Erythroblast (primary cell): ENCODE measurements around the gene PHC2.

ENCODE experiments used
- DNase-seq, 2 experiments: peaks; one replicate each; lab custom pipeline; 2025; lab: John Stamatoyannopoulos, UW
- GATA1 ChIP-seq: IDR thresholded peaks from 2 replicates; pipeline ENCODE4 v1.6.1; 2011; ENCODE audit warnings: low read depth, mild to moderate bottlenecking, control low read depth, low read length, moderate library complexity
- POLR2A ChIP-seq: IDR thresholded peaks from 2 replicates; pipeline ENCODE4 v1.6.1; 2011; ENCODE audit warnings: mild to moderate bottlenecking, low read length

Gene PHC2

DNA sequence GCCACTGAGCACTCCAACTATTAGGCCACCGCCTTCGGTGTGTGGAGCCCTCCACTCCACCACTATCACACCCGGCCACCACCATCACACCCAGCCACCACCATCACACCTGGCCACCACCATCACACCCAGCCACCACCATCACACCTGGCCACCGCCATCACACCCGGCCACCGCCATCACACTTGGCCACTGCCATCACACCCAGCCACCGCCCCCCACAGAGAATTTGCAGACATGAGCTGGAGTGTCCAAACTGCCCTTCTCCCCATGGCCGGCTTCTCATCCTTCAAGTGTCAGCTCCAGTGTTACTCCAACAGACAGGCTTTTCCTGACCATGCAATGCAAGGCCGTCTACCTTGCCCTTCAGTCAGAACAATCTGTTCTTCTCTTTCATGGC, 59.6 kb downstream of the PHC2 start:
- TF ChIP-seq GATA1 = no peak
- TF ChIP-seq POLR2A = no peak
- no peak for DNase-seq

DNA sequence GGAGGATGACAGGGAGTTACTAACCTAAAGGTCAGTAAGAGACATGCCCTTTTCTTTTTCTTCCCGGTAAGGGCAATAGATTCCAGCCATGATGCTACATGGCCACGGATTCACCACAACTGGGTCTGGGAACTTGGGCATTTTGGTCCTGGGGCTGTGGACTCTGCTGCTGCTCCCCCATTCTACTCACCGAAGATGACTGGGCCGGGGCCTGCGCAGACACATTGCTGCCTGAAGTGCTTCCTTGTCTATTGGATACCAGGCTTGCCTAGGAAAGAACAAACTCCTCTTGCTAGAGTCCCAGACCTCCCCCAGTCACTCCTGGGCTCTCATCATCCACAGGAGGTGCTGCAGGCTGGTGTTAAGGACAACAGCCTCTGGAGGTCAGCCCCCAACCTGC, 60.1 kb downstream of the PHC2 start:
- no peak for DNase-seq
- TF ChIP-seq GATA1 (no peak), POLR2A (no peak)

DNA sequence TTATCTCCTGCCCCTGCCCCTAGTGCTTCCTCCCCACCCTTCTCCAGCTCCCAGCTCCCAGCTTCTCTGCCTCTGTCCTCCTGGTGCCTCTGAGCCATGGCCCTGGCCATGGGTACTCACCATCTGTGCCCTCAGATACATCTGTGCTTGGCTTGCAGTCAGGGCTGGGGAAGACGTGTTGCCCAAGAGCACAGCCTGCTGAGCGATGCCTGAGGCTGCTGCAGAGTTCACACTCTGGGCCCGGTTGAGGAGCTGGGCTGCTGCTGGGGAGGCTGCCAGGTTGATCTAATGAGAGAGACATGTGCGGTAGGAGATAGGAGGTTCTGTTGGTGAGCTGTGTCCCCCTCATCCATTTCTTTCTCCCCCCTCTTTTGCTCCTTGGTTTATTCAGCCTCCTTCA, 60.6 kb downstream of the PHC2 start:
- no peak for DNase-seq

DNA sequence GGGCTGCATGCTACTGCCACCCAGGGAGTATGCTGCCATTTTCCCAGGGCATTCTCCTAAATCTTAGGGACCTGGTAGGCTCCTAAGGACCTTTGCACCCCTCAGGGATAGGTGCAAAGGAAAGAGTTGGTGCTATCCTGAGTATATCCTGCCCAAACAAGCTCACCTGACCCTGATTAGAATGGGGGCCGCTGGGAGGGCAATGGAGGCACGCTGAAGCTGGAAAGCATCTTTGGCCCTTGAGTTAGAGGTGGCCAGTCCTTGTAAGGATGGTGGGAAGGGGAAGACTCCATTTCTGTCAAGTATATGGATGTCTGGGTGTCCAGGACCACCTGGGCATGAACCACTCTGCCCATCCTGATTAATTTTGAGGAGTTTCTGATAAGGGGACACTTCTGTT, 61.1 kb downstream of the PHC2 start:
- DNase-seq = no peak
- TF ChIP-seq POLR2A = no peak
- no peak for TF ChIP-seq GATA1

More for the DNA sequence above, 60.6 kb downstream of the PHC2 start:
- TF ChIP-seq POLR2A (no peak), GATA1 (no peak)

DNA sequence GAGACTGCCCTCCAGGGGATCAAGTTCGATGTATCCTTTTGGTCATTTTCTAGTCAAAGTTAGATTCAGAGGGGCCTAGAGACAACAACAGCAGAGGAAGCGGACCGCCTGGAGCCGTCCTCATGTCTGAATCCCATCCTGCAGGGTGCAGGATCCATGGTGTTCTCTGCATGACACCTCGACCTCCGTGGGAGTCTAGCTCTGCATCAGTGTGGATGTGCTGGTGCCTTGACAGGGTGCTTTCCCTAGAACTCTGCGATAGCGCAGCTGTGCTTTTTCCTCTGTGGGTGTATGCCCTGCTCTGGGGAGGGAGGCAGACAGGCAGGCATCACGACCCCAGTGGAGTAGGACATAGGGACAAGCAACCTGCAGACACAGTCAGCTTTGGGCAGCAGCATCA, 61.8 kb downstream of the PHC2 start:
- TF ChIP-seq GATA1 (no peak), POLR2A (no peak)
- no peak for DNase-seq

DNA sequence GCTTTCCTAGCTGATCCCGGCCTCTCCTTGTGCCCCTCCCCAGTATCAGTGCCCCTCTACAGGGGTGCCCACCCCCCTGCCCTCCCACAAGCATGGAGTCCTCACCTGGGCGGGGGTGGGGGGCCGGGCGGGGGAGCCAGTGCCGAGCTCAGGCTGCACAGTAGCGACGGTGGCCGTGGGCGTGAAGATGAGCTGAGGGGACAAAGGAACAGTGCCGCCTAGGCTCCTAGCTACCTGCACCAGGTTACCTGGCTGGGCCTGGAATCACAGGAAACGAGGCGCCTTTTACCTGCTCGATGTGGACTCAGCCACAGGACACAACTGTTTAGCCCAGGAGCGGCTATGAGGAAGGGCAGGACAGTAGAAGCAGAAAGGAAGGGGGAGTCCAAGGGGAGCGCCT, 62.5 kb downstream of the PHC2 start:
- no peak for DNase-seq
- TF ChIP-seq GATA1 (no peak), POLR2A (no peak)

DNA sequence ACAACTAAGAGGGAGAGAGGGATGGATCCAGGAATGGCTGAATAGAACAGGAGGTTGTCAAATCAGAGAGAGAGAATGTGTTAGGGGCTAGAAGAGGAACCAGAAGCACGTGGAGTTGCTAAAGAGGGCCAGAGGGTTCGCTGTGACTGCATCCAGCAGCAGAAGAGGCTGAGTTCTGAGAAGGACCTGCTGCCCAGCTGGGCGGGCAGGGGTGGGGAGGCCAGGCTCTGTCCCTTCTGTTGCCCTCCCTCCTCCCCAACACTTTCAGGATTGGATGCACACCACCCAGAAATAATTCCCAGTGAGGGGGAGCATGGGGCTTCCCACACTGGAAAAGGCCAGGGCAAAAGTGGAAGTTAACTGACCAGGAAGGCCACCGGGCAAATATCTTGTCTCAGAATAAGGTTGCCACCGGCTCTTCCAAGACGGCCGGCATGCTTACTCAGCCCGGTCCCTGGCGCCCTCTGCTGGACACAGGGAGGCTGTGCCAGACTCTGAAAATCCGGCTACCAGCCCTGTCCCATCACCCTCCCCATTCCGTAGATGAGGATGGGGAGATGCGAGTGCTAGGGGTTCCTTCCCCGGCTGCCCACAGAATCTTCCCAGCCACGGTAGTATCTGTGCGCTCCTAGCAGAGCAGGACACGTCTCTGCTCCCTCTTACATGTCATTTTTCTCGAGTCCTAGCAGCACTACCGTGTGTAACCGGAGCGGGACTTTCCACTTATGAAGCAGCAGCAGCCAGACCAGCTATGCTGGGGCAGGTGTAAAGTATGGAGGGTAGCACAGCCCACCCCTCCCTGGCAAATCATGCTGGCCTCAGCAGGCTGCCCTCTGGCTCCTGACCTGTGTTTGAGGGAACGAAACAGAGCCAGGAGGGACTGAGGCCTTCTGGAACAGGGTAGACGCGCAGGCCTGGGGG, 63.1 kb downstream of the PHC2 start:
- TF ChIP-seq POLR2A (no peak), GATA1 (no peak)
- DNase-seq = peak; percentile 74 to 88

DNA sequence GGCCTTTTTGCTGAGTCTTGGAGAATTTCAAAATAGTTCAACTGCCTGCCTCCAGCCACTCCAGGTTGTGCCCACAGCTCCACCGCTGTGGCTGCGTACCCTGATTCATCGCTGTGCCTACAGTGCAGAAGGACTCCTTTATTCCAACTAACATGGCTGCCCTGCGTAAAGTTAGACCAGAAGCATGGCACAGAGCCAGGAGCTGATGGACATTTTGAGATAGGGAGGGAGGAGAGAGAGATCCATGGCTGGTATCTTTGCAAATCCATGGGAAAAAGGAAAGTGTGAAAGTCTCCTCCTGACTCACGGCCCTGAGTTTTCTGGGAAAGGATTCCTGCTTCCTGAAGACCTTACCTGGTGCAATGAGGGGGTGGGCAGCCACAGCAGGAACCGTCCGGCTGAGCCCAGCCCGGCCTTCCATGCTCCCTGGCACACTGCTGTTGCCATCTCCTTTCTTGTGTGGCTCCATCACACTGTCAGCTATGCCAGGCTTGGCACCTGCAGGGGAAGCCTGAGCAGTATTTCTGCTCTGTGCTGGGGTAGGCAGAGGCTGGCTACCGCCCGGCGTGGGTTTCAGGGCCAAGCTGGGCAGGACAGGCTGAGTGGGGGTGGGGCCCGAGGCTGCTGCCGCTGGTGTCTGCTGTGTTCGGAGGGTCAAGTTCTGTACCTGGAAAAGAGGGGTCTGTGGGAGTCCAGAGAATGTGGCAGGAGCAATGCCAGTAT, 64.0 kb downstream of the PHC2 start:
- TF ChIP-seq POLR2A = no peak
- no peak for TF ChIP-seq GATA1
- peak; percentile 13 to 20 for DNase-seq

DNA sequence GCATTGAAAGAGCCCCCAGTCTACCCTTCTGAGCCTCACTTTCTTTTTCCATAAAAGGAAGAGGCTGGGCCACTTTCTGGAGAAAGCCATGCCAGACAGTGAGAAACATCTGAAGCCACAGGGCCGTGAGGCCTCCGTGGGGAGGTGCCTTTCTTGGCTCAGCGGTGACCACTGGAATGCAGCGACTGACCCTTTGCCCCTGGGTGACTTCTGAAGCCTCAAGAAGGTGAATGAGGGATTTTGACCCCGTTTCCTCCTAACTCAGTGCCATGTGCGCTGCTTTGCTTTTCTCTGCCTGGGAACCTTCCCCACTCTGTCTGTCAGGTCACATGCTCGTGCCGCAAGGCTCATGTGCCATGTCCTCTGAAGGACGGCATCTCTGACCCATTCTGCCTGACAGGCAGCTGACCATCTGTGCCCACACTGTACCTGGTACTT, 65.3 kb downstream of the PHC2 start:
- TF ChIP-seq GATA1 (no peak), POLR2A (no peak)
- DNase-seq = no peak

DNA sequence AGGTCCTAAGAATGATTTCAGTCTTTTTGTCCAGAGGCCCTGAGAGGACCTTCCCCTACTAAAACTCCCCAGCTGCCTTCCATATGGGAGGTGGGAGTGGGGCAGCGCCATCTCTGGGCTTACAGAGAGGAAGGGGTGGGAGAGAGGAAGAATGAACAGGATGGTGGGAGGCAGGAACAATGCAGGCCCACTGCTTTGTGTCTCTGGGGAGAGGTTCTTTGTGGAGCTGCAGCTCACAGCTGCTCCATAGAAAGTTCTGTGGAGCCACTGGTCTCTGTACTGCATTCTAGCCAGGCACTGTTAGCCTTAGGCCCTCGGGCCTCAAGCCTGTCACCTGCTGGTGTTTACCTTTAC, 66.4 kb downstream of the PHC2 start:
- DNase-seq = no peak
- TF ChIP-seq GATA1 (no peak), POLR2A (no peak)

DNA sequence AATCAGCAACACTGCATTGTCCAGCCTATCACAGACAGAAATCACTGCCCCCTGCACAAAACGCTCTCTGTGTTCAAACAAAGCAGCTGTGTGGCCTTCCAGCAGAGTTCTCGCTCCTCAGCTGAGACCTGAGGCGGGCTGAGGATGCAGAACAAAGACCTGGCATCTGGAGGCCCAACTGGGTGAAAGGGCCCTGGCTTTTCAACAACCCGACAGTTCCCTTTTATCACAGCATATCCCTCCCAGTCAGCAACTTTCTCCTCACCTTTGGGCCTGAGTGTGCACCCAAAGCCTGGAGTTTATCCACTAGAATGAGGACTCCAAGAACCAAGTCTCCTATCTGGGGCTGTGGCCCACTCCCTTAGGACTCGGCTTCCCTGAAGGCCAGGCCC, 67.4 kb downstream of the PHC2 start:
- DNase-seq = no peak
- TF ChIP-seq POLR2A (no peak), GATA1 (no peak)

DNA sequence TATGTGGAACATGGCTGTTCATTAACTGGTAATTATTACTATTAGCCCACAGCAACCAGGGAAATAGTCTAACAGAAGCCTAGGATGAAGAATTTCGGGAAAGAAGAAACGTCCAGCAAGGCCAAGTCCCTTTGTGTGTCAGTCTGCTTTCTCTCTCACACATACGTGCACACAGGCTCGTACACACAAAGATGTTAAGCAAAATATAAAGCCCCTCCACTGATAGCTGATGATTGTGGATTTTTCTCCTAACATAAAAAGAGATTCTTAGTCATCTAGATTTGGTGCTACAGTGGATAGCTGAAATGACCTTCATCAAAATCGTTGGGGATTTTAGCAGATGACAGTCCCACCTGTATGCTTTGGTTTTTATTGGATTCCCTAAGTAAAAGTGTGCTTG, 67.9 kb downstream of the PHC2 start:
- no peak for DNase-seq
- TF ChIP-seq POLR2A = no peak
- no peak for TF ChIP-seq GATA1

DNA sequence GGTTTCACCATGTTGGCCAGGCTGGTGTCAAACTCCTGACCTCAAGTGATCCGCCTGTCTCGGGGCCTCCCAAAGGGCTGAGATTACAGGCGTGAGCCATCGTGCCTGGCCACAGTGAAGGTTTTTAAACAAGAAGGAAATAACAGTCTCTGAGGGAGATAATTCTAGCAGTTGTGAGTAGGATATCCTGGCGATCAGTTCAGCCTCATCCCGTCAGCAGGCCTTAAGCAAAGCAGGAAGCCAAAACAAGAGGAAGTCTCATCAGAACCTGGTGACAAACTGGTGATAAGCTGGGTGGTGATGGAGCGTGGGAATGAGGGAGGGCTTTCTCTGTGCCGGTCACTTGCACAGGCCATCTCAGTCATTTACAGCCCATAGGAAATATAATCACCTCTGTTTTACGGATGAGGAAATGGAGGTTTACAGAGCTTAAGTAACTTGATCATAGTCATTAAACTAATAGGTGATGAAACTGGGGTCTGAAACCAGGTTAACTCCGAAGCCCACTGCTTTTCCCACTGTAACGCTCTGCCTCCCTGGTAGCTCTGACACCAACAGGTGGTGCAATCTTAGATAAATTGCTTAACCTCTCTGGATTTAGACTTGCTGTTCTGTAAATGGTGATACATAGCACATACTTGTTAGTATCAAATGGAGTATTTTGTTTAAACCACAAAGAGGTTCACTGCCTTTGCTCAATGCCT, 69.2 kb downstream of the PHC2 start:
- no peak for TF ChIP-seq POLR2A
- no peak for TF ChIP-seq GATA1
- DNase-seq = no peak

DNA sequence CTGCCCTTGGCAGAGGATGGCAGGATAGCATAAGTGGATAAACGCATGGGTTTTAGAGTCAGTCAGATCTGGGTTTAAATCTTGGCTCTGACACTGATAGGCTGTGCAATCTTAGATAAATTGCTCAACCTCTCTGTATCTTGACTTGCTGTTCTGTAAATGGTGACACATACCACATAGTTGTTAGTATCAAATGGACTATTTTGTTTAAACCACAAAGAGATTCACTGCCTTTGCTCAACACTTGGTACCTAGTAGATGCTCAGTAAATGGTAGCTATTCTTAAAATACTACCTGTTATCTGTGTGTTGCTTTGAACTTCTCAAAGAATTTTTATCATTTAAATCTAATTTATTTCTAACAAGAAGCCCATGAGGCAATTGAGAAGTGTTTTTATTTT, 70.5 kb downstream of the PHC2 start:
- no peak for DNase-seq
- TF ChIP-seq GATA1 = no peak
- TF ChIP-seq POLR2A = no peak
